HCT116 (cell line): ENCODE measurements around the gene DNM2. TPM values are rescaled to one million over a fixed set of nuclear protein-coding genes. Genes with fewer than 3 reads are reported as not detected.

Experiments used
- ATAC-seq: fragments of 200-7000 bp; cut with Tn5 transposase; 2 replicates; pipeline ENCODE4 v1.9.1; 2020; ENCODE audit warnings: mild to moderate bottlenecking, moderate library complexity
- BruUV-seq: library from RNA; stranded (reverse); fragments of 400-500 nt; replicated peaks from 2 replicates; lab custom pipeline; 2021; lab: Mats Ljungman, UMichigan
- CTCF ChIA-PET: fragments of 300-600 bp; sonication (Branson Sonifier 250); formaldehyde crosslinking; loops from one replicate; lab custom pipeline; 2021; ENCODE audit warnings: antibody characterized with exemption; lab: Charles Lee
- POLR2A ChIA-PET: fragments of 300-600, 350-600 bp; sonication (Branson Sonifier 250); formaldehyde crosslinking; loops from one replicate; lab custom pipeline; 2021; ENCODE audit warnings: antibody characterized with exemption; lab: Charles Lee
- RAD21 ChIA-PET, 2 experiments: fragments of 300-600 bp; sonication (Branson Sonifier 250); formaldehyde crosslinking; loops; one replicate each; lab custom pipeline; 2023; ENCODE audit warnings: low total read pairs in 2 of 2; ENCODE audit not compliant: uncharacterized antibody in 2 of 2, unreplicated experiment in 2 of 2, low non-redundant PET in 1 of 2; lab: Charles Lee
- DNase-seq: peaks from one replicate; pipeline ENCODE4 v3.0.0-alpha.2; 2010; ENCODE audit warnings: low read depth, low spot score
- H2AFZ ChIP-seq: fragments of 200-600 bp; shearing (Covaris generic), sonication (generic); 2 replicates; pipeline ENCODE4 v1.6.1; 2017; ENCODE audit warnings: low read depth, mixed run types, mixed read lengths, antibody characterized with exemption, low read length; ENCODE audit not compliant: poor library complexity, severe bottlenecking
- H3K27ac ChIP-seq: 2 replicates; pipeline ENCODE4 v1.5.1; 2012; ENCODE audit warnings: low read depth, low read length
- H3K27me3 ChIP-seq: fragments of 200-600 bp; sonication (generic); 2 replicates; pipeline ENCODE4 v1.6.1; 2016; ENCODE audit warnings: mixed run types, low read length, mixed read lengths; ENCODE audit not compliant: insufficient read depth
- H3K36me3 ChIP-seq, 2 experiments: fragments of 200-500 bp in 1 of 2; fragments of 200-600 bp in 1 of 2; sonication (Bioruptor generic) in 1 of 2; sonication (generic) in 1 of 2; 2 replicates each; pipeline versions ENCODE4 v1.5.1 to v1.6.1; 2014 to 2016; ENCODE audit warnings: low read length in 2 of 2, inconsistent platforms in 1 of 2, mixed read lengths in 1 of 2, mixed run types in 1 of 2; ENCODE audit not compliant: insufficient read depth in 2 of 2, control insufficient read depth in 1 of 2
- H3K4me1 ChIP-seq, 2 experiments: fragments of 200-600 bp in 1 of 2; sonication (generic) in 1 of 2; 2 replicates each; pipeline versions ENCODE4 v1.5.1 to v1.6.1; 2012 to 2017; ENCODE audit warnings: low read length in 2 of 2, inconsistent platforms in 1 of 2, mild to moderate bottlenecking in 1 of 2, mixed read lengths in 1 of 2, mixed run types in 1 of 2, moderate library complexity in 1 of 2; ENCODE audit not compliant: insufficient read depth in 2 of 2, control insufficient read depth in 1 of 2
- H3K4me2 ChIP-seq: fragments of 200-600 bp; sonication (generic); 2 replicates; pipeline ENCODE4 v1.6.1; 2017; ENCODE audit warnings: mixed run types, low read length, mixed read lengths
- H3K4me3 ChIP-seq, 2 experiments: fragments of 200-600 bp in 1 of 2; sonication (generic) in 1 of 2; replicated peaks in 1 of 2; 2 replicates each; pipeline ENCODE4 v1.5.1; 2011 to 2016; ENCODE audit warnings: low read length in 2 of 2, control low read depth in 1 of 2, low read depth in 1 of 2, mild to moderate bottlenecking in 1 of 2, mixed read lengths in 1 of 2, mixed run types in 1 of 2
- H3K79me2 ChIP-seq: fragments of 200-600 bp; sonication (generic); 2 replicates; pipeline ENCODE4 v1.6.1; 2017; ENCODE audit warnings: mild to moderate bottlenecking, mixed run types, low read length, moderate library complexity, mixed read lengths; ENCODE audit not compliant: insufficient read depth
- H3K9ac ChIP-seq: fragments of 200-600 bp; sonication (generic); 2 replicates; pipeline ENCODE4 v1.6.1; 2016; ENCODE audit warnings: low read length, mixed read lengths
- H3K9me2 ChIP-seq: fragments of 200-600 bp; sonication (generic), shearing (Covaris generic); 2 replicates; pipeline ENCODE4 v1.6.1; 2017; ENCODE audit warnings: mixed run types, mild to moderate bottlenecking, moderate library complexity; ENCODE audit not compliant: insufficient read depth
- H3K9me3 ChIP-seq, 2 experiments: fragments of 200-500 bp in 1 of 2; fragments of 200-600 bp in 1 of 2; sonication (Bioruptor generic) in 1 of 2; sonication (generic) in 1 of 2; 2 replicates each; pipeline ENCODE4 v1.6.1; 2014 to 2017; ENCODE audit warnings: low read length in 2 of 2, mixed read lengths in 2 of 2, inconsistent platforms in 1 of 2, low read depth in 1 of 2, mild to moderate bottlenecking in 1 of 2, mixed run types in 1 of 2, moderate library complexity in 1 of 2; ENCODE audit not compliant: control insufficient read depth in 1 of 2, insufficient read depth in 1 of 2
- H4K20me1 ChIP-seq: fragments of 200-600 bp; sonication (generic), shearing (Covaris generic); 2 replicates; pipeline ENCODE4 v1.6.1; 2017; ENCODE audit warnings: mixed run types, mild to moderate bottlenecking, moderate library complexity; ENCODE audit not compliant: insufficient read depth
- EZH2 ChIP-seq: fragments of 200-600 bp; sonication (generic); IDR thresholded peaks from 2 replicates; pipeline ENCODE4 v1.6.1; 2017; ENCODE audit warnings: antibody characterized with exemption, mixed run types
- FOSL1 ChIP-seq: IDR thresholded peaks from 2 replicates; pipeline ENCODE4 v1.6.1; 2012; ENCODE audit warnings: low read depth
- POLR2AphosphoS5 ChIP-seq: IDR thresholded peaks from 2 replicates; pipeline ENCODE4 v1.6.1; 2011; ENCODE audit warnings: mild to moderate bottlenecking, low read depth, low read length, moderate library complexity
- REST ChIP-seq: IDR thresholded peaks from 2 replicates; pipeline ENCODE4 v1.6.1; 2012; ENCODE audit warnings: low read depth
- TCF7L2 ChIP-seq: IDR thresholded peaks from 2 replicates; pipeline ENCODE4 v1.7.0; 2011; ENCODE audit warnings: borderline replicate concordance, inconsistent platforms; ENCODE audit not compliant: insufficient read depth, insufficient read length; ENCODE audit errors: extremely low read depth
- ZFX ChIP-seq: fragments of 450-650 bp; IDR thresholded peaks from 2 replicates; pipeline ENCODE4 v1.6.1; 2017
- intact Hi-C: fragments of 100-400 bp; cut with micrococcal nuclease; formaldehyde crosslinking; loops from 2 replicates; pipeline ENCODE4 v1.10.0; 2022
- total RNA-seq: library from RNA; stranded (reverse); gene quantifications from one replicate; pipeline ENCODE4 v1.2.1, GENCODE V29; 2021; ENCODE audit not compliant: unreplicated experiment

Gene DNM2
- total RNA-seq, 1 experiment from 2014 or later: 183 TPM

- ChIA-PET RAD21 (no interaction called here), CTCF (interaction anchor here (0.9 kb wide), 1 partner anchor 25 kb away, joined by 4 read pairs; the partner anchor contains the start of gene DNM2), POLR2A (no interaction called here)
- Histone ChIP-seq H2AFZ (no peak overlapping the region), H3K9me3 (no peaks in the 10 kb centered on the region), H3K27ac (no peak overlapping the region; the same call in 1 of the 2 replicates), H3K79me2 (peaks cover 89% of the 10 kb centered on the region), H3K4me2 (no peak overlapping the region), H3K9me2 (no peaks in the 10 kb centered on the region), H3K4me1 (peaks cover 62 to 63% of the 10 kb centered on the region in 2 experiments), H4K20me1 (no peaks in the 10 kb centered on the region), H3K4me3 (no peak overlapping the region), H3K27me3 (no peaks in the 10 kb centered on the region), H3K36me3 (no peaks in the 10 kb centered on the region), H3K9ac (no peak overlapping the region)
- DNase-seq: no peak
- no peak for ATAC-seq
- intact Hi-C loops: no loop called here
- no TSS peak for BruUV-seq
- TF ChIP-seq REST (no peak), ZFX (no peak), TCF7L2 (no peak), EZH2 (no peak), FOSL1 (no peak), POLR2AphosphoS5 (no peak)
These were observed 24.6 kb downstream of the DNM2 start for GRCh38 chr19:10742476-10742875.
